HepG2 (cell line): ENCODE results near the gene SCMH1. TPM values are rescaled to one million over a fixed set of nuclear protein-coding genes. Genes with fewer than 3 reads are reported as not detected.
"Not testable (repeated sequence)": the region's sequence is repeated elsewhere in the genome, so short reads cannot be mapped to it uniquely, and the experiment has no call there.

ENCODE experiments used
- ATAC-seq: fragments of 200-7000 bp; cut with Tn5 transposase; 3 replicates; pipeline ENCODE4 v1.9.1; 2020; ENCODE audit warnings: mild to moderate bottlenecking, moderate library complexity
- BruUV-seq: library from RNA; stranded (reverse); fragments of 400-500 nt; replicated peaks from 2 replicates; lab custom pipeline; 2021; lab: Mats Ljungman, UMichigan
- CTCF ChIA-PET: fragments of 300-600 bp; formaldehyde crosslinking; extraction: SDS; loops from one replicate; lab custom pipeline; 2021; ENCODE audit warnings: low total read pairs, inconsistent platforms, low intra/inter-chr PET ratio; lab: Yijun Ruan, JAX
- POLR2A ChIA-PET: fragments of 350-600 bp; sonication (Branson Sonifier 250); formaldehyde crosslinking; loops from one replicate; lab custom pipeline; 2020; ENCODE audit warnings: antibody characterized with exemption, inconsistent platforms; lab: Yijun Ruan, JAX
- DNase-seq: peaks from one replicate; pipeline ENCODE4 v3.0.0-alpha.2; 2015; ENCODE audit warnings: low spot score
- FAIRE-seq: peaks from 3 replicates; lab custom pipeline; 2011; peaks lifted over from hg19 to GRCh38; lab: Jason Lieb, UNC
- H2AFZ ChIP-seq: one replicate; pipeline ENCODE4 v1.6.1; 2011; ENCODE audit warnings: low read length, inconsistent platforms
- H3K27ac ChIP-seq: fragments of 300-600 bp; 3 replicates; pipeline ENCODE4 v1.8.0; 2011; ENCODE audit warnings: mixed run types, mild to moderate bottlenecking, mixed read lengths, low read length, inconsistent platforms; ENCODE audit not compliant: insufficient read depth; ENCODE audit errors: extremely low read length
- H3K27me3 ChIP-seq, 2 experiments: fragments of 200-600 bp in 1 of 2; 2 replicates in 1 of 2; 3 replicates in 1 of 2; pipeline versions ENCODE4 v1.6.0 to v1.8.0; 2011; ENCODE audit warnings: low read length in 2 of 2, mild to moderate bottlenecking in 2 of 2, moderate library complexity in 2 of 2, inconsistent platforms in 1 of 2; ENCODE audit not compliant: insufficient read depth in 2 of 2, control insufficient read depth in 1 of 2
- H3K36me3 ChIP-seq, 2 experiments: fragments of 200-600 bp in 1 of 2; replicated peaks in 1 of 2; 2 replicates in 1 of 2; 3 replicates in 1 of 2; pipeline versions ENCODE4 v1.5.1 to v1.8.0; 2011; ENCODE audit warnings: low read length in 2 of 2, inconsistent platforms in 1 of 2; ENCODE audit not compliant: insufficient read depth in 2 of 2, control insufficient read depth in 1 of 2
- H3K4me1 ChIP-seq: 2 replicates; pipeline ENCODE4 v1.5.1; 2012; ENCODE audit warnings: low read length, inconsistent platforms; ENCODE audit not compliant: insufficient read depth
- H3K4me2 ChIP-seq: 2 replicates; pipeline ENCODE4 v1.6.0; 2011; ENCODE audit warnings: low read depth, low read length, inconsistent platforms
- H3K4me3 ChIP-seq, 3 experiments: fragments of 200-600 bp in 1 of 3; sonication (generic), shearing (Covaris generic) in 1 of 3; replicated peaks in 1 of 3; 2 replicates each; pipeline ENCODE4 v1.5.1; 2011 to 2016; ENCODE audit warnings: low read length in 3 of 3, inconsistent platforms in 2 of 3, low read depth in 2 of 3, mild to moderate bottlenecking in 2 of 3, control low read depth in 1 of 3, mixed read lengths in 1 of 3; ENCODE audit not compliant: insufficient read depth in 1 of 3
- H3K79me2 ChIP-seq: one replicate; pipeline ENCODE4 v1.6.1; 2011; ENCODE audit warnings: low read length, inconsistent platforms; ENCODE audit not compliant: insufficient read depth
- H3K9ac ChIP-seq: 2 replicates; pipeline ENCODE4 v1.6.0; 2011; ENCODE audit warnings: mild to moderate bottlenecking, low read depth, low read length, inconsistent platforms; ENCODE audit not compliant: insufficient read depth
- H3K9me3 ChIP-seq: 2 replicates; pipeline ENCODE4 v1.5.1; 2012; ENCODE audit warnings: mild to moderate bottlenecking, low read length
- H4K20me1 ChIP-seq: 2 replicates; pipeline ENCODE4 v1.6.0; 2011; ENCODE audit warnings: inconsistent platforms, mild to moderate bottlenecking, low read length, moderate library complexity; ENCODE audit not compliant: insufficient read depth
- ATF7-NPFF ChIP-seq: sonication (generic); formaldehyde crosslinking; IDR thresholded peaks from 2 replicates; pipeline ENCODE4 v1.8.1; 2023; ENCODE audit warnings: mild to moderate bottlenecking, low read depth, missing genetic modification reagents, moderate library complexity
- CERS6 ChIP-seq: sonication (generic); formaldehyde crosslinking; IDR thresholded peaks from 2 replicates; pipeline ENCODE4 v1.5.0; 2020; ENCODE audit warnings: missing genetic modification reagents
- GLI4 ChIP-seq: sonication (generic); formaldehyde crosslinking; IDR thresholded peaks from 2 replicates; pipeline ENCODE4 v1.5.1; 2020; ENCODE audit warnings: missing genetic modification reagents, mild to moderate bottlenecking, moderate library complexity, borderline replicate concordance
- HNF1B ChIP-seq: sonication (generic); formaldehyde crosslinking; IDR thresholded peaks from 2 replicates; pipeline ENCODE4 v1.5.1; 2020; ENCODE audit warnings: mild to moderate bottlenecking, moderate library complexity, missing genetic modification reagents
- JUNB ChIP-seq: sonication (generic); formaldehyde crosslinking; IDR thresholded peaks from 2 replicates; pipeline ENCODE4 v1.8.0; 2022; ENCODE audit warnings: missing genetic modification reagents, mild to moderate bottlenecking, borderline replicate concordance
- KDM3A ChIP-seq: IDR thresholded peaks from 2 replicates; pipeline ENCODE4 v1.6.1; 2018; ENCODE audit warnings: low read depth, missing compliant biosample characterization
- KDM5A ChIP-seq: fragments of 200-600 bp; sonication (generic); IDR thresholded peaks from 2 replicates; pipeline ENCODE4 v1.7.0; 2018; ENCODE audit warnings: antibody characterized with exemption, mild to moderate bottlenecking, low read length, borderline replicate concordance
- NCOR1 ChIP-seq: fragments of 200-600 bp; sonication (generic); IDR thresholded peaks from 2 replicates; pipeline ENCODE4 v1.7.0; 2017; ENCODE audit warnings: antibody characterized with exemption, low read length, borderline replicate concordance
- STAG1 ChIP-seq: sonication (generic); formaldehyde crosslinking; IDR thresholded peaks from 2 replicates; pipeline ENCODE4 v1.4.0; 2020; ENCODE audit warnings: missing genetic modification reagents
- ZBTB4 ChIP-seq: sonication (generic); formaldehyde crosslinking; IDR thresholded peaks from 2 replicates; pipeline ENCODE4 v1.4.0; 2020; ENCODE audit warnings: missing genetic modification reagents, mild to moderate bottlenecking, borderline replicate concordance
- ZNF232 ChIP-seq: sonication (generic); formaldehyde crosslinking; IDR thresholded peaks from 2 replicates; pipeline ENCODE4 v1.4.0; 2020; ENCODE audit warnings: missing genetic modification reagents, borderline replicate concordance
- WGBS: methylation state at CpG from one replicate; pipeline ENCODE4 v1.1.6; 2017; ENCODE audit warnings: low lambda C conversion rate; 5-methylcytosine and 5-hydroxymethylcytosine counted together
- in situ Hi-C: cut with HindIII; loops from 2 replicates; pipeline ENCODE4 v1.10.0; 2017; ENCODE audit warnings: low pct_unique_long_range_greater_than_20kb; ENCODE audit not compliant: extremely low pct_ligation_motif_present
- intact Hi-C: fragments of 100-400 bp; cut with micrococcal nuclease; formaldehyde crosslinking; loops from one replicate; pipeline ENCODE4 v1.10.0; 2022; ENCODE audit not compliant: unreplicated experiment
- polyA plus RNA-seq, 8 experiments: library from polyadenylated mRNA; depleted of rRNA in 3 of 8; stranded (reverse) in 7 of 8; unstranded in 1 of 8; fragments of >200 nt; fragmentation: Illumina TruSeq in 4 of 8; extraction: Trizol in 4 of 8; gene quantifications; 2 replicates each; pipeline versions ENCODE4 v1.2.1 to v1.2.3, GENCODE V29; 2011 to 2016; ENCODE audit warnings: low read depth in 4 of 8, missing spikeins in 1 of 8, mixed read lengths in 1 of 8; ENCODE audit not compliant: insufficient read depth in 1 of 8
- total RNA-seq, 5 experiments: library from RNA; depleted of rRNA; stranded (reverse); fragments of >200 nt; fragmentation: Illumina TruSeq; extraction: Trizol; gene quantifications; 2 replicates each; pipeline ENCODE4 v1.2.3, GENCODE V29; 2016; ENCODE audit warnings: low read depth in 1 of 5

Gene SCMH1
- total and polyA plus RNA-seq, 2 of the 13 experiments (the other 11 are each of a cell fraction or from before 2014, with no cell fraction given) = 41.8 to 52.6 TPM

- TF ChIP-seq GLI4 (CRISPR knock-in tag) = no peak
These were observed 13.9 kb upstream of the SCMH1 start (continued) for GRCh38 chr1:41255978-41256377.

- in situ Hi-C loops, H4K20me1 ChIP-seq, H3K27ac ChIP-seq, POLR2A ChIA-PET, H3K27me3 ChIP-seq, H3K36me3 ChIP-seq, H3K9ac ChIP-seq, H2AFZ ChIP-seq, H3K4me2 ChIP-seq, FAIRE-seq, DNase-seq, H3K79me2 ChIP-seq, ATAC-seq, intact Hi-C loops, H3K4me3 ChIP-seq, BruUV-seq, CTCF ChIA-PET, H3K9me3 ChIP-seq: not testable (repeated sequence)
- WGBS = 89% methylated on average over 1 of the region's 1 CpG
- peaks cover 12% of the 10 kb centered on the region for H3K4me1 ChIP-seq
These were observed 9.0 kb upstream of the SCMH1 start for GRCh38 chr1:41251120-41251519.

- in situ Hi-C loops (no loop called here), intact Hi-C loops (loop anchor here (10.0 kb wide), 1 partner anchor 95 kb away; no protein-coding TSS in a partner anchor)
- no TSS peak for BruUV-seq
- Histone ChIP-seq H2AFZ (no peak overlapping the region), H3K27ac (no peak overlapping the region), H3K4me1 (peaks cover 28% of the 10 kb centered on the region), H3K27me3 (no peaks in the 10 kb centered on the region), H3K79me2 (no peaks in the 10 kb centered on the region), H3K4me2 (no peak overlapping the region), H4K20me1 (no peaks in the 10 kb centered on the region), H3K9me3 (no peaks in the 10 kb centered on the region), H3K9ac (no peak overlapping the region), H3K36me3 (no peaks in the 10 kb centered on the region), H3K4me3 (no peak overlapping the region)
- ChIA-PET CTCF (no interaction called here), POLR2A (no interaction called here)
- ATAC-seq (no peak), DNase-seq (no peak), FAIRE-seq (no peak)
- WGBS = 53% methylated on average over 5 of the region's 5 CpGs
- no peak for TF ChIP-seq KDM3A (CRISPR knock-in tag)
- no peak for TF ChIP-seq HNF1B
- TF ChIP-seq ATF7-NPFF = no peak
- TF ChIP-seq CERS6 (CRISPR knock-in tag) = no peak
- TF ChIP-seq STAG1 = no peak
- TF ChIP-seq JUNB (CRISPR knock-in tag) = no peak
- TF ChIP-seq NCOR1 = no peak
- TF ChIP-seq ZNF232 (CRISPR knock-in tag) = no peak
- TF ChIP-seq KDM5A = no peak
- no peak for TF ChIP-seq ZBTB4 (CRISPR knock-in tag)
These were observed 7.2 kb upstream of the SCMH1 start for GRCh38 chr1:41249319-41249718.
